Measurements from ENCODE around the gene LPAR3.

Gene LPAR3

DNA sequence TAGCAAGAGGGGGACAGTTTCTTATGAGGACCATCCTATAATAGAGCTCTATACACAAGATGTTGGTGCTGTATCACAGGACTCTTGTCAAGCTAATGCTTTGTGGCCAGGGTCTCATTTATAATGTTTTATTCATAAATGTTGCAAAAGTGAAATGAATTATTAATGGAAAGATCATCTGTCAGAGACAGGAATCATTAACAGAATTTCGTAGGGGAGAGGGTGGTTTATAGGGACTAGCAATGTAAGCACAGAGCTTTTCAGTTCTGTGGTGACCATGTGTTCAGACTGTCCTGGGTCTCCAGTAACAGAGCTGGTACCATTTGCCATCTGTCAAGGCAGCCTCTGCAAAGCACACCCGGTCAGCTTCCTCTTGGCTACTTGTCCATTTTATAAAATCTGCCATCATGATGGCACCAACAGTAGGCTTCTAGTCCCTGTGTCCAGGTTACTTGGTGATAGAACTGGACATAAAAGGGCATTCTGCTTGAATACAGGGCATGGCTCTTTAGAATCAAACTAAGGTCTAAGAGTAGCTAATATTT, 36.2 kb downstream of the LPAR3 start:
- DNase-seq (ENCODE audit: insufficient read length, low spot score), result no peak
- TF ChIP-seq, protein P1, sequence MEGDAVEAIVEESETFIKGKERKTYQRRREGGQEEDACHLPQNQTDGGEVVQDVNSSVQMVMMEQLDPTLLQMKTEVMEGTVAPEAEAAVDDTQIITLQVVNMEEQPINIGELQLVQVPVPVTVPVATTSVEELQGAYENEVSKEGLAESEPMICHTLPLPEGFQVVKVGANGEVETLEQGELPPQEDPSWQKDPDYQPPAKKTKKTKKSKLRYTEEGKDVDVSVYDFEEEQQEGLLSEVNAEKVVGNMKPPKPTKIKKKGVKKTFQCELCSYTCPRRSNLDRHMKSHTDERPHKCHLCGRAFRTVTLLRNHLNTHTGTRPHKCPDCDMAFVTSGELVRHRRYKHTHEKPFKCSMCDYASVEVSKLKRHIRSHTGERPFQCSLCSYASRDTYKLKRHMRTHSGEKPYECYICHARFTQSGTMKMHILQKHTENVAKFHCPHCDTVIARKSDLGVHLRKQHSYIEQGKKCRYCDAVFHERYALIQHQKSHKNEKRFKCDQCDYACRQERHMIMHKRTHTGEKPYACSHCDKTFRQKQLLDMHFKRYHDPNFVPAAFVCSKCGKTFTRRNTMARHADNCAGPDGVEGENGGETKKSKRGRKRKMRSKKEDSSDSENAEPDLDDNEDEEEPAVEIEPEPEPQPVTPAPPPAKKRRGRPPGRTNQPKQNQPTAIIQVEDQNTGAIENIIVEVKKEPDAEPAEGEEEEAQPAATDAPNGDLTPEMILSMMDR (IDR thresholded peaks at IDR 0.05; ENCODE audit: insufficient read depth, missing control alignments), result no peak
- no peak for FAIRE-seq

DNA sequence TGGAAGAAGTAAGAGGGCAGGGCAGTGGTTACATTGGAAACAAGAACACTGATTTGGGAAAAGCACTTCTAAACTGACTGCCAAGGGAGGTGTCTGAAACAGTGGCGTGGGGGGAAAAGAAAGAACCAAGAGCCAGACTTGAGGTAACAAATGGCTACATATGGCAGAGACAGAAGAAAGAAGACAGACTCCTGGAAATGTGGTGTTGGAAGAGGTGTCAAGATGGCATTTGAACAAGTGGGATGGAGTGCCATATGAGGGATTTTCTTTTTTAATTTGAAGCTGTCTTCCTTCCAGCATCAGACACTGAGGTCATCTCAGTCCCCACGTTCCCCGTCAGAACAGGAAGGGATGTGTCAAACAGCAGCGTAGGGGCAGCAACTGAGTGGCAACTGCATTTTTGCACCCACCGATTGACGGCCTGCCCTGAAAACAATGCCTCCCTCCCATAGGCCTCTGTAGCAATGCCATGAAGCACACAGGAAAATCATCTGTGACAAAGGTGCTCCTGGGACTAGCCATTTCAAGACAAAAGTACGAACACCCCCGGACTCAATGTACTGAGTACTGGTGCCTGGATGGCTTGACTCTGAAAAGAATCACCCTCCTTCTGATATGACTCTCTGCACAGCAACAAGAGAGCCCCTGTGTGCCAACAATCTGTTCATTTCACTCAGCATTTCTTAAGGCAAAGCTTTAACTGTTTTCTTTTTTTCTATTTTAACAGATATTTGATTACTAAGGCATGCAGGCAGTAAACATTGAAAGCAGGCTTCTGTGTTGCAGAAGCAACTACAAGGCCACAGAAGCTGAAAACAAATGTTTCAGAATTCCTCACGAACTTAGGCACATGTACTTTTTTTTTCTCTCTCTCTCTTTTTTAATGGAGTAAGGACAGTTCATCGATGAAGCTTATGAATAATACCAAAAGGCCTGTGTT, 37.0 kb downstream of the LPAR3 start:
- FAIRE-seq, result no peak
- TF ChIP-seq, protein P1 (IDR thresholded peaks at IDR 0.05; ENCODE audit: insufficient read depth, missing control alignments), result no peak
- no peak for DNase-seq (ENCODE audit: insufficient read length, low spot score)

GRCh38 chr1:84855168-84855567, 37.8 kb downstream of the LPAR3 start:
- FAIRE-seq (no peak), DNase-seq (ENCODE audit: insufficient read length, low spot score) (no peak)
- TF ChIP-seq, protein P1 (IDR thresholded peaks at IDR 0.05; ENCODE audit: insufficient read depth, missing control alignments), result no peak

DNA sequence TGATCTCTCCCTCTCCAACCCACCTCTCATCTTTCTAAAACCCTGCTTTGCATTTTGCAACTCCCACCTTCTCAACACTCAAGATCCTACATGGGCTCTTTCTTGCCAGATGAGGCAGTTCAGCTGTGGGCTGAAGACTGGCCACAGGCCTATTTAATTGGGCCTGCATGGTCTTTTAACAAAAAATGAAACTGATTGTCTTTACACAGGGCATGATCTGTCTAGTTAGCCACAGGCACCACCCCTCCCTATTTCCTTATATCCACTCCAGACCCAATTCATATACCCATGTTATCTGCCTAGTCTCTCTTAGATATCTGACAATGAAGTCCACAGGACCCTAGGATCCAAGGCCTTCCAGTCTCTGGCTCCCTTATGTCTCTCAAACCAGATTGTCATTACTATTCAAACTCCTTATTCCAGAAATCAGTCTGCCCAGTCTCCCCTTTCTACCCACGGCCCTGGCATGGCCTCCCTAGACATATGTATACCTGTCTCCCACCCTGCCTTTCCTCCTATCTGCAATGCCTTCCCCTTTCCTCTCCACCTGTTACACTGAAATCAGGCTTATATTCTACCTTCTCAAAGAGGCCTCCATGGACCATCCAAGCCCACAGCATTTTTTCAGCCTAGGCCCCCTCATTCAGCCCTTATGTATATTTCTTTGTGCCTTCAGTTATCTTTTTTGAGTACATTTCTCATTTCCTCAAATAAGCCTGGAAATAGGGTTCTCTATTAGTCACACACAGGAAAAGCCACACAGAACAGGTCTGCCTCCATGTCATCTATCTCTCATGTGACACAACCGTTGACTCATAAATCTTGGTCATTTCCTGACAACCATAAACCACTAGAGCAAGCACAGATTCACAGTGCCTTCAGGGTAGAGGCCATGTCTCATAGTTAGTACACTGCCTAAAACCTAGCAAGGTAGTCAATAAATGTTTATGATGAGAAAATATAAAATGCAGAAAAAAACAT, 39.0 kb downstream of the LPAR3 start:
- FAIRE-seq, result no peak
- no peak for DNase-seq (ENCODE audit: insufficient read length, low spot score)
- TF ChIP-seq, protein P1 (IDR thresholded peaks at IDR 0.05; ENCODE audit: insufficient read depth, missing control alignments), result no peak

GRCh38 chr1:84851839-84852238, 41.2 kb downstream of the LPAR3 start:
- FAIRE-seq (no peak), DNase-seq (ENCODE audit: insufficient read length, low spot score) (no peak)
- TF ChIP-seq, protein P1 (IDR thresholded peaks at IDR 0.05; ENCODE audit: insufficient read depth, missing control alignments), result no peak

DNA sequence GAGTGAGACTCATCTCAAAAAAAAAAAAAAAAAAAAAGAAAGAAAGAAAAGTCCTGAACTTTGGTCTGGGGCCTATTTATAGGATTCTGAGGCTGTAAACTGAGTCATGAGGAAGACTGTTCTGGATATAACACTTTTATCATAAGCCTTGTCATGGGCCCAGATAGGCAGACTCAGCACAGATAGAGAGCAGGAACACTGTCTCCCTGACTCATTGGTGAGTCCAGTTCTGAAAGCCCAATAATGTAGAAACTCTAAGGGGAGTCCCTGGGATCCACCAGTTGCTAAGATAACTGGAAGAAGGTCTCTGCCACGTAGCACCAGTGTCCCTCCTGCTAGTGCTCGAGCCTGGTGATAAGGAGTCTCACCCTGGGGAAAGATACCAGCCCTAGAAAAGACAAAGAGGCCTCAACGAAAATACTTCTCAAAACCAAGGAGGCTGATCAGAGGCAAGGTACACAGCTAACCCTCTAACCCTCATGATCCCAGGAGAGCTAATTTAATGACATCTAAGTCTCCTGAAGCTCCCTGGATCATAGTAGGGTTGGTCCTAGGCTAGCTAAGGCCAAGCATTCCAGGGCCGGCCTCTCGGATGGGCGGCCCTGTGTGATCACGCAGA, 43.5 kb downstream of the LPAR3 start:
- no peak for DNase-seq (ENCODE audit: insufficient read length, low spot score)
- TF ChIP-seq, protein P1 (IDR thresholded peaks at IDR 0.05; ENCODE audit: insufficient read depth, missing control alignments), result no peak
- no peak for FAIRE-seq

Data from D721Med (cell line).